CD4-positive, alpha-beta T cell treated with Interleukin-4 for 4 hours (primary cell): ENCODE measurements around the gene FBN3.
"Not testable (repeated sequence)": the region's sequence is repeated elsewhere in the genome, so short reads cannot be mapped to it uniquely, and the experiment has no call there.

Source experiments
- DNase-seq: peaks from one replicate; pipeline ENCODE4 v3.0.0-alpha.2; 2020

FBN3 gene

DNA sequence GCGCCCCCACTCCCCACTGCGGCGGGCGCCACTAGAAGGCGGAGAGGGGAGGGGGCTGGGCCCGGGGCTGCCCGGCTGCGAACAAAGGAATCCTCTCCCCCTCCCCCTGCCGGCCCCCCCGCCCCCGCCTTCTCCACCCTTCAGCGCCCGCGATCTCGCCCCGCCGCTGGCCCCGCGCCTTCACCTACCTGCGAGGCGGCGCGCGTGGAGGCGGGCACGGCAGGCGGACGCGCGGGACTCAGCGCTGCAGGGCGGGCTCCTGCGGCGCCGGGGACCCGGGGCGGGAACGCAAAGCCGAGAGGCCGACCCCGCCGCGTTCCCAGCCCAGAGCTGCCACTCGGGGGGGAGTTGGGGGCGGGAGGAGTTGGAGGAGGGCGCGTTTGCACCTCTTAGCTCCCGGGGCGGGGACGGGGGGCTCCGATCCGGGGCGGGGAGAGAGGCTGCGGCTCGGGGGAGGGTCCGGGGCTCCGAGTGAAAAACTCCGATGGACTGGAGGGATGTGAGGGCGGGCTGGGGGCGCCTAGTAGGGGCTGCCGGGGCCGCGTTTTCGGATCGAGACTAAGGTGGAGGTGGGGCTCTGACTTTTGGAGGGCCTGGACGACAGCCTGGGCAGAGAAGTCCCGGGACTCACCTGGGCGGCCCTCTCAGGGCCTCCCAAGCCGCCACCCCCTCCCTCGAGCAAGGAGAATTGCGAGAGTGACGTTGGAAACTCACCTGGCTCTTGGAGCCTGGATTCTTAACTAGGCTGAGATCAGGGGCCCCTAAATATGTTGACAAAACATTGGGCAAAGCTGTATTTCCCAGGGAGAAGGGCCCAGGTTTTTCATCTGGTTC, at the start of gene FBN3:
Gene FBN3 (minus strand): TSS at position 332 of the 834 bp plus-strand sequence. CDS start 2,112 bp downstream, outside the sequence.
- DNase-seq, result no peak

DNA sequence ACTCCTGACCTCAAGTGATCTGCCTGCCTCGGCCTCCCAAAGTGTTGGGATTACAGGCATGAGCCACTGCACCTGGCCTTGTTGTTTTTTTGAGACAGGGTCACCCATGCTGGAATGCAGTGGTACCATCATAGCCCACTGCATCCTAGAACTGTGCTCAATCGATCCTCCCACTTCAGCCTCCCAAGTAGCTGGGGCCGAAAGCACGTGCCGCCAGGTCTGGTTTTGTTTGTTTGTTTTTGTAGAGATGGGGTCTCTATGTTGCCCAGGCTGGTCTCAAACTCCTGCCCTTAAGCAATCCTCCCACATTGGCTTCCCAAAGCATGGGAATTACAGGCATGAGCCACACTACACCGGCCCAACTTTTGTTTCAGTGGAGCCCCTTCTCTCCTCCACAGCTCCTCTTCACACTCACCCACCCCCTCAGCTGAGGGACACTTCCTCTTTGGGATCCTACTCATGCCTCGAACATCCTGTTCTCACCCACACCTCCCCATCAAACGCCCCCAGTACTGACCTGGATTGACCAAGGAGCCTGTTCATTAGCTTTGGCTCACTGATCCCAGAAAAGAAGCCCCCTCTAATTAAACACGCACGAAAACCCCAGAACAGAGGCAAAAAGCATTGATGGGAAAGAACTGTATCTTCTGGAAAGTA, 47.0 kb upstream of the FBN3 start:
- no peak for DNase-seq

DNA sequence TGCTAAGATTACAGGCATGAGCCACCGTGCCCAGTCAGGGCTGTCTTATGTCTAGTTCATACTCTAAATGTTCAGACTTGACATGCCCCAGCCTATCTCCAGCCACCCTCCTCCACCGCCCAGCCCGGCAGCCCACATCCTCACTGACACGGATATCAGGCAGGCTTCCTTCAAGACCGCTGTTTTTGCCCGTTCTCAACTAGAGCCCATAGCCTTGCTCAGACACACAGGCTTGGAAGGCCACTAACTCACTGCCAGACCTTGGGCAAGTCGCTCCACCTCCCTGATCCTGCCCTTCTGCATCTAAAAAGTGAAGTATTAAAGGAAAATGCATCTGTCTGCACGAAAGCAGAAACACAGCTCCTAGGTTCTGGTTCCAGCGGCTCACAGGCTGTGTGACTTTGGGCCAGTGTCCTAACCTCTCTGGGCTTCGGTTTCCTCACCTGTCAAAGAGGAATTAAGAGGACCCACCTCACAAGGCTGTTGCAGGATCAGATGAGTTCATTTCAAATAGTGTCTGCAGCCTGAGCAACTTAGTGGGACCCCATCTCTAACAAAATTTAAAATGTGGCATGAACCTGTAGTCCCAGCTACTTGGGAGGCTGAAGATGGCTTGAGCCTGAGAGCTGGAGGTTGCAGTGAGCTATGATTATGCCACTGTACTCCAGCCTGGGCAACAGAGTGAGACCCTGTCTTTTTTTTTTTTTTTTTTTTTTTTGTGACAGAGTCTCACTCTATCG, 45.3 kb upstream of the FBN3 start:
- DNase-seq, result peak; percentile 56

DNA sequence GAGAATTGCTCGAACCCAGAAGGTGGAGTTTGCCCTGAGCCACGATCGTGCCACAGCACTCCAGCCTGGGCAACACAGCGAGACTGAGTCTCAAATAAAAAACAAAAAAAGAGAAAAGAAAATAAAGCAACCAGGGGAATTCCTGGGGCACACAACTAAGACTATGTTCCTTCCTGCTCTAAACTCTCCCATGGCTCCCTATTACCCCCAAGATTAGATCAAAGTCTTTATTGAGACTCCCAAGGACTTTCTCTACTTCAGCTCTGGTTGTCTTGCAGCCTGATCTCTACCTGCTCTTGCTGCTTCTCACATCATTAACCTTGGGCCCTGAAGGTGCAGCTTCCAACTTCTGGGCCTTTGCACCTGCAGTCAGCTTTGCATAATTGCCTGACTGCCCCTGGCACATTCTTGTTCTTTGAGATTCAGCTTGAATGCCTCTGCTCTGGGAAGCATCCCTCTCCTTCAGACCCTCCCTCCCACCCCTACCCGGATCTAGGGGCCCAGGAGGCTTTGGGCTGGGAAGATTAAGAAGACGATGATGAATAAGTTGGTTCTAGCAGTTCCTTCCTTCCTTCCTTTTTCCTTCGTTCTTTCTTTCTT, 42.9 kb upstream of the FBN3 start:
- DNase-seq, result no peak

DNA sequence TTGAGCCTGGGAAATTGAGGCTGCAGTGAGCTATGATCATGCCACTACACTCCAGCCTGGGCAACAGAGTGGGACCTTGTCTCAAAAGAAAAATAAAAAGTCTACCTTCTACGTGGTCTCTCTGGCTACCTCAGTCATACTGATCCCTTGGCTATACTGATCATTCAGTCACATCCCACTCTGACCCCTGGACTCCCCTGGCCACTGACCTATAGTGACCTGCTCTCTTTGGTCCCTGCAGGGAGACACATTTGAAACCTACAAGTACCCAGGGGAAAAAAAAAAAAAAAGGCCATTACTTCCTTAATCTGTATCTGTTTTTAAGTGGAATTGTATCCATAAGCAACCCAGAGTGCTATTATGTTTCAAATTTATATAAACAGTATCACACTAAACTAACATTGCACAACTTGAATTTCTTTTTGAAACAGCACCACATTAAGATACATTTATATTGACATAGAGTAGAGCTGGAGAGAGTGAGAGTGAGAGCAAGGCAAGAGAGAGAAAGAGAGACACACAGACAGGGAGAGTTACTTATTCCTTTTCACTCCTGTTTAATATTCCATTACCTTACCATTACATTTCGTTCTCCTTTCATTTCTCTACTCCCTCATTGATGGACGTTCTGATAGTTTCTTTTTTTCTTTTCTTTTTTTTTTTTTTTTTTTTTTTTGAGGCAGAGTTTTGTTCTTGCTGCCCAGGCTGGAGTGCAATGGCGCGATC, 36.1 kb upstream of the FBN3 start:
- no peak for DNase-seq

DNA sequence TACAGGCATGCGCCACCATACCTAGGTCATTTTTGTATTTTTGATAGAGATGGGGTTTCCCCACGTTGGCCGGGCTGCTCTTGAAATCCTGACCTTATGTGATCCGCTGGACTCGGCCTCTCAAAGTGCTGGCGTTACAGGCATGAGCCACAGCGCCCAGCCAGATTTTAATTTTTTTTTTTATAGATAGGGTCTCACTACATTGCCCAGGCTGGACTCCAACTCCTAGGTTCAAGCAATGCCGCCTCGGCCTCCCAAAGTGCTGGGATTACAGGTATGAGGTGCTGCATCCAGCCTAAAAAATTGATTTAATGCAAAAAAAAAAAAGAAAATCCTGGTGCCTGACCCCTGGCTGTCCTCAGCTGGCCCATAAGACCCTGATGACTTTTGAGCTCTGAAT, 34.9 kb upstream of the FBN3 start:
- DNase-seq, result no peak

DNA sequence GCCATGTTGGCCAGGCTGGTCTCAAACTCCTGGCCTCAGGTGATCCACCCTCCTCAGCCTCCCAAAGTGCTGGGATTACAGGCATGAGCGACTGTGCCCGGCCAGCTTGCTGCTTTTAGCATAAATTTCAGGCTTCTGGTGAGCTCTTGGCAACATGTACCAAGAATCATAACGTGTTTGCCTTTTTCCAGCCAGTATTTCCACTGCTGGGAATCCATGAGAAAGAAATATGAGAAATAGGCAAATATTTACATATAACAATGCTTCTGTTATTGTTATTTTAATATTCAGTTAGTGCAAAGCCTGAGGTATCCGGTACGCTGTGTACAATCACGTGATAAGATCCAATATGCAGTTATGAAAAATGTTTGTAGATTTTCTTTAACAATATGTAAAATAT, 30.6 kb upstream of the FBN3 start:
- no peak for DNase-seq

DNA sequence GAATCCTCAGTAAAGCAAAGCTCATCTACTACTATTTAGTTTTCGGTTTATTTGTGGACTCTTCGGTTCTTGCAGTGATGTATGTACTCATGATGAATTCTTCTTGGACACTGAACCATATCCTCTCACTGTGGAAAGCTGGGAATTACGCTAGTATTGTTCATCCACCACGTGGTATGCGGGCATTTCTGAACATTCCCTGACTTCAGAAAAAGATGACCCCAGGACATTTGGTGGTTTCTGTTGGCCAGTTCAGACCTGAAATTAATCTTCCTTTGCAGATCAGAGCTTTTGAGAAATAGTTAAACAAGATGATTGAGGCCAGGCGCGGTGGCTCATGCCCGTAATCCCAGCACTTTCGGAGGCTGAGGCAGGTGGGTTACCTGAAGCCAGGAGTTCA, 25.3 kb upstream of the FBN3 start:
- DNase-seq, result no peak

DNA sequence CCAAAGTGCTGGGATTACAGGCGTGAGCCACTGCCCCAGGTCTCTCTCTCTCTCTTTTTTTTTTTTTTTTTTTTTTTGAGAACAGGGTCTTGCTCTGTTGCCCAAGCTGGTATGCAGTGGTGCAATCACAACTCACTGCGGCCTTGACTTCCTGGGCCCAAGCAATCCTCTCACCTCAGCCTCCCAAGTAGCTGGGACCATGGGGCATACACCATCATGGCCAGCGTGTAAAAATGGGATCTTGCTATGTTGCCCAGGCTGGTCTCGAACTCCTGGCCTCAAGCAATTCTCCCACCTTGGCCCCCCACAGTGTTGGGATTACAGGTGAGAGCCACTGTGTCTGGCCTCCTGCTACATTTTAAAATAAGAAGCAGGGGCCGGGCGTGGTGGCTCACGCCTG, 19.1 kb upstream of the FBN3 start:
- no peak for DNase-seq

DNA sequence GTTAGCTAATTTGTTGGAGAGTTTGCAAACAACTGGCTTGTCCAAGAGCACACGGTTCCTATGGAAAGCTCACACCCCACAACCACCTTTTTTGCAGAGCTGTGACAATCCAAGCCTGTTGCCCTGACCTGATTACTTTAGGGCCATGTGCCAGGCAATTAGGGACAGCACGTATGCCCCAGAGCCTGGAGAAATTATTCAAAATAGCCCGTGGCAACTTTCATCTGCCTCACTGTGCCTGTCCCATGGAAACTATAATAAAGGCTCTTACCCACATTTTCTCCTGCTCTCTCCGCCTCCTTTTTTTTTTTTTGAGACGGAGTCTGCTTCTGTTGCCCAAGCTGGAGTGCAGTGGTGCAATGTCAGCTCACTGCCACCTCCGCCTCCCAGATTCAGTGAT, 18.6 kb upstream of the FBN3 start:
- DNase-seq, result no peak

DNA sequence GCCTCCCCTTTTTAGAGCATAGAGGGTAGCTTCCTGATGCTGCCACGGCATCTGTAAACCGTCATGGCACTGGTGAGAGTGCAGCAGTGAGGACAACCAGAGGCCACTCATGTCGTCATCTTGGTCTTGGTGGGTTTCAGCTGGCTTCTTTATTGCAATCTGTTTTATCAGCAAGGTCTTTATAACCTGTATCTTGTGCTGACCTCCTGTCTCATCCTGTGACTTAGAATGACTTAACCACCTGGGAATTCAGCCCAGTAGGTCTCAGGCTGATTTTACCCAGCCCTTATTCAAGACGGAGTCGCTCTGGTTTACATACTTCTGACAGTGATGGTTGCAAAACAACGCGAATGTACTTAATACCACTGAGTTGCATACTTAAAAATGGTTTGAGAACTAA, 14.4 kb upstream of the FBN3 start:
- DNase-seq, result no peak

DNA sequence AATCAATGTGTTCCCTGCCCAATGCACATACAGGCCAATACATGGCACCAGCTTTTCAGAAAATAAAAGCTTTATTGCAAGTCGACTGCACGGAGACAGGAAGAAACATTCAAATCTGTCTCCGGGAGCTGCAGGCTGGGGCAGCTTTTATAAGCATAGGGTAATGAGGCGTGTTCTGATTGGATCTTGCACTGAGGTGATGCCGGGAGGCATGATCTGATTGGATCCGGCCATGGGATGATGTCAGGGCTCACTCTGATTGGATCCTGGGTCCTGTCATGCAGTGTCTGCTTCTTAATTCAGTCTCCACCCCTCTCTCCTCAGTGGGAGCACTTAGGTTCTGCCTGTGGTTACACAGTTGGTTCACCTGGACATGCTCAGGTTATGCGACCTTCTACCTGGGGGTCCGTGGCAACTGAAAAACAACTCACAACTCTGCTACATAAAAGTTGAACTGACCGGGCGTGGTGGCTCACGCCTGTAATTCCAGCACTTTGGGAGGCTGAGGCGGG, 11.8 kb upstream of the FBN3 start:
- DNase-seq, result no peak

DNA sequence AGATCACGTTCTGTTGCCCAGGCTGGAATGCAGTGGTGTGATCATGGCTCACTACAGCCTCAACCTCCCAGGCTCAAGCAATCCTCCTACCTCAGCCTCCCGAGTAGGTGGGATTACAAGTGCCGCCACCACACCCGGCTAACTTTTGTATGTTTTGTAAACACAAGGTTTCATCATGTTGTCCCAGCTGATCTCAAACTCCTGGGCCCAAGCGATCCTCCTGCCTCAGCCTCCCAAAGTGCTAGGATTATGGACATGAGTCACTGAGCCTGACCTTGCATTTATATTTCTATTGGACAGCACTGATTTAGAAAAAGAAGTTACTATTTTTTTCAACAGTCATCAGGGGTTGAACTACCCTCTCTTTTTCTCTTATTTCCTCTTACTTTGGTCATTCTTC, 9.9 kb upstream of the FBN3 start:
- not testable (repeated sequence) for DNase-seq

DNA sequence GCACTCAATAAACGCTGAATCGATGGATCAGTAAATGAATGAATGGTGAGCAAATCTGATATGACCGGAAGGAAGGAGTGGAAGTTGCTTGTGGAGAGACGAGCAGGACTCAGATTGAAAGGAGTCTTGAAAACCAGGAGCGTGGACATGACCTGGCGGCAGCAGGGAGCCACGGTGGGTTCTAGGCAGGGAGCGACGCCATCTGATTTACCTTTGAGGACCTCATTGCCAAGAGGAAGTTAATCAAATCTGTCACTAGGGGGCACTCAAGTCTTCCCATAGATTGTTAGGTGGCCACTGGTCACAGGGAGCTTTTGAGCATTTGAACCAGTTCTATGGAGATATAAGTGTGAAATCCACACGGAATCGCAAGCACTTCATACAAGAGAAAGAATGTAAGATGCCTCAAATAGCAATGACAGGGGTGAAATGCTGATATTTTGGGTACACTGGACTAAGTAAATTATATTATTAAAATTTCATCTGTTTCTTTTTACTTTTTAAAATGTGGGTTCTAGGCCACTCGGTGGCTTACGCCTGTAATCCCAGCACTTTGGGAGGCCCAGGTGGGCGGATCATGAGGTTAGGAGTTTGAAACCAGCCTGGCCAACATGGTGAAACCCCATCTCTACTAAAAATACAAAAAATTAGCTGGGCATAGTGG, 9.2 kb upstream of the FBN3 start:
- DNase-seq, result peak; percentile 80

DNA sequence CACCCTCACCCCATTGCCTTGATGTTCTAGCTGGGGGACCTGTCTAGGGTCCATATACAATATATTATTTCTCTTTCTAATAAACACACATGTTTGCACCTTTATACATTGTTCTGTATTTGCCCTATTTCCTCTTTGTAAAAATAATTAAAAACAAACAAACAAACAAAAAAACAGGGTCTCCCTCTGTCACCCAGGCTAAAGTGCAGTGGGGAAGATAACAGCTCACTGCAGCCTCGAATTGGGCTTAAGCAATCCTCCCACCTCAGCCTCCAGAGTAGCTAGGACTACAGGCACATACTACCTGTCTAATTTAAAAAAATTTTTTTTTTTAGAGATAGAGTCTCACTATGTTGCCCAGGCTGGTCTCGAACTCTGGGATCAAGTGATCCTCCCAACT, 5.9 kb upstream of the FBN3 start:
- no peak for DNase-seq

DNA sequence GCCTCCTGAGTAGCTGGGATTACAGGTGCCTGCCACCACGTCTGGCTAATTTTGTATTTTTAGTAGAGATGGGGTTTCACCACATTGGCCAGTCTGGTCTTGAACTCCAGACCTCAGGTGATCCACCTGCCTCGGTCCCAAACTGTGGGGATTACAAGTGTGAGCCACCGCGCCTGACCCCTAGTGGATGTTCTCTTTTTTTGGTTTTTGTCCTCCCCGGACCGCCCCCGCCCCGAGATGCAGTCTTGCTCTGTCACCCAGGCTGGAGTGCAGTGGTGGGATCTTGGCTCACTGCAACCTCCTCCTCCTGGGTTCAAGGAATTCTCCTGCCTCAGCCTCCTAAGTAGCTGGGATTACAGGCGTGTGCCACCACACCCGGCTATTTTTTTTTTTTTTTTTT, 4.6 kb upstream of the FBN3 start:
- DNase-seq, result not testable (repeated sequence)

DNA sequence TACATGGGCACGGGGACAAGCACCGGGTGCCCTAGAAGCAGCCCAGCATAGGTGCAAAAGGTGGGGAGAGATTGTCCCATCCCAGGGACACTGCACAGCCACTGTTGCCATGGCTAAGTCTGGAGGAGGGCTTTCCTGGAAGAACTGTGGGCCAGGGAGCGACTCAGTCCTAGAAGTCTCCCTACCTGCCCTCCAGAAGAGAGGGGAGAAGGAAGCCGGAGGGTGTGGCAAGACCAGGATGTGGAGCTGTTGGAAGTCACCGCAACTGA, 2.3 kb upstream of the FBN3 start:
- DNase-seq, result no peak

DNA sequence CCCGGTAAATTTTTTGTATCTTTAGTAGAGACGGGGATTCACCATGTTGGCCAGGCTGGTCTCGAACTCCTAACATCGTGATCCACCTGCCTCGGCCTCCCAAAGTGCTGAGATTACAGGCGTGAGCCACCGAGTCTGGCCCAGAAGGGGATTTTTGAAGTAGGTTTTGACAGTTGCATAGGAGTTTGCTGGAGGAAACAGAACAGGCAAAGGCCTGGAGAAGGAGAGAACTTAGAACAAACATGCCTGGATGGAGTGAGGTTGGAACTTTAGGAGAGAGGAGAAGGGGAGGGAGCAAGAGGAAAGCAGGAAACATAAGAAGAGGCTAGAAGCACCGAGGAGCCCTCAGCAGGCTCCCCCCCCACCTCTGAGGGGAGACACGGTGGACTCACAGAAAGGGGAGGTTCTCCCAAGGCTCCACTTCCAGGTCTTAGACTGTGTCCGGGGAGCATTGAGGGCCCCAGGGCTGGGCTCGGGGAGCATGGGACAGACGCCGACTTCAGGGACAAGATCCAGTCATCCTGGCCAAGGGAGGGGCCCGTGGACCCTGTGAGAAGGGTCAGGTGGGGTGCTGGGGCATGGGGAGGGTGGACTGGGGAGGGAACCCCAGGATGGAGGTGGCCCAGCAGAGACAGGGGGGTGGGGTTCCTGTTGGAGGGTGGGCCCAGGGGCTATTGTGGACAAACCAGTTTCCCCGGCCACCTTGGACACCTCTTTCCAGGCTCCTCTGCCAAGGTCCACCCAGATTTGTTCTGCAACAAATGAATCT, 1.8 kb upstream of the FBN3 start:
- DNase-seq, result no peak

DNA sequence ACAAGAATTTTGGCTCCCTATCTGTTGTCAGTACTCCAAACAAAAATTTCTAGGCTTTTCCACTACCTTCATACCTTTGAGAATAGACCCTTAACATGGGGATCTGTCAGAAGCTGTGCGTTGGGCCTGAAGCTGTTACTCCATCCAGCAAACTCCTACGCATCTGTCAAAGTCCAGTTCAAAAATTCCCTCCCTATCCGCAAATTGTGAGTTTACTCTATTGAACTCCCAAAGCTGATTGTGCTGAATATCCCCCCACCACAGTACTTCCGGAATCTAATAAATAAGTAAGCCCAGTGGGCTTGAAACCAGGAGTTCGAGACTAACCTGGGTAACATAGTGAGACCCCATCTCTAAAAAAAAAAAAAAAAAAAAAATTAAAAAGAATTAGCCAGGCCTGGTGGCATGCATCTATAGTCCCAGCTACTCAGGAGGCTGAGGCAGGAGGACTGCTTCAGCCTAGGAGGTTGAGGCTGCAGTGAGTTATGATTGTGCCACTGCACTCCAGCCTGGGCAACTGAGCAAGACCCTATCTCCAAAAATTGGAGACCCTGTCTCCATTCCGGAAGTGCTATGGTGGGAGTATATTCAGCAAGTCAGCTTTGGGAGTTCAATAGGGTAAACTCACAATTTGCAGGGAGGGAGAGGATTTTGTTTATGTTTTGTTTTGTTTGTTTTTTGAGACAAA, 930 bp upstream of the FBN3 start:
- DNase-seq, result no peak

DNA sequence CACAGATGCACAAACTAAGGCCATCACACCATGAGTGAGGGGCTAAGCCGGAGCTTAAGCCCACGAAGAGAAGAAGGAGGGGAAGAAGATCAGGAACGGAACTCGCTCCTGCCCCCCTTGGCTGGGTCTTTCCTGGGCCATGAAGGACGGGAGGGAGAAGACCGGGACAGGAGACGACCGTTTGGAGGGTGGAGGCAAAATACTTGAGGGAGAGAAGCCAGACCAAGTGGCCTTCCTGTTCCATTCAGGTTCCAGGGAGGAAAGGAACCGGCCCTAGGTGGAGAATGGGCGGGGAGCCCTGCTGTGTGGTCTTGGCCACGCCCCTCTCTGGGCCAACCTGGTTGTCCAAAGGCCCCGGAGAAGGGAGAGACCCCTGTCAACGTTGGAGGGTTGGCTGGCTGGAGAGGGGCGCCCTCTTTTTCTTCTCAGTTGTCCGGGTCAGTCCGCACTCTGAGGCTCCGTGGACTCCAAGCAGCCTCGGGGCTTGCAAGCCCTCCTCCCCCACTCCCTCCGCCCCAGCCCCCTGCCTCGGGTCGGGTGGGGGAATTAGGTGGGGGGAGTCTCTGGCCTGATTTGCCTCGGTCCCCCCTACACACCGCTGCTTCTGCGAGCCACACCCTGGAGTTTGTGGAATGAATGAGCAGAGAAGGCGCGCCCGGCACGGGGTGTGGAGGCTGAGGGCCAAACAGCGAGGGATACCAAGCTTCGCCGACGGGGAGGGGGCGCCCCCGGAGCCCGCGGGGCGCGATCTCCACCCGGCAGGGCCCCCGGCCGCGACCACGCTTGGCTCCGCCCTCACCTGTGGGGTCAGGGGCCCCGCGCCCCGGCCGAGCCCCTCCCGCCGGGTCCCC, 757 bp downstream of the FBN3 start:
- DNase-seq, result no peak
